MM.1S (cell line): ENCODE results near the gene TCF7L2.

ENCODE experiments used
- DNase-seq: peaks from one replicate; pipeline ENCODE4 v3.0.0-alpha.2; 2015
- H2AFZ ChIP-seq: fragments of 300-600 bp; sonication (generic); 2 replicates; pipeline ENCODE4 v1.6.0; 2016; ENCODE audit warnings: antibody characterized with exemption, low read length
- H3F3A ChIP-seq: fragments of 300-600 bp; sonication (generic); 2 replicates; pipeline ENCODE4 v1.6.1; 2016; ENCODE audit warnings: mild to moderate bottlenecking, antibody characterized with exemption, low read length, moderate library complexity, mixed read lengths; ENCODE audit not compliant: insufficient read depth
- H3K27ac ChIP-seq: fragments of 300-600 bp; sonication (generic); 2 replicates; pipeline ENCODE4 v1.5.1; 2016; ENCODE audit warnings: mild to moderate bottlenecking, low read length
- H3K27me3 ChIP-seq: fragments of 300-600 bp; sonication (generic); replicated peaks from 2 replicates; pipeline ENCODE4 v1.6.0; 2016; ENCODE audit warnings: low read length; ENCODE audit not compliant: insufficient read depth
- H3K36me3 ChIP-seq: fragments of 300-600 bp; sonication (generic); replicated peaks from 2 replicates; pipeline ENCODE4 v1.6.1; 2016; ENCODE audit warnings: mild to moderate bottlenecking, low read length, mixed read lengths; ENCODE audit not compliant: insufficient read depth
- H3K4me1 ChIP-seq: fragments of 300-600 bp; sonication (generic); 2 replicates; pipeline ENCODE4 v1.6.1; 2016; ENCODE audit warnings: low read length, mixed read lengths
- H3K4me2 ChIP-seq: fragments of 300-600 bp; sonication (generic); 2 replicates; pipeline ENCODE4 v1.6.0; 2016; ENCODE audit warnings: low read depth, low read length
- H3K4me3 ChIP-seq: fragments of 300-600 bp; sonication (generic); 2 replicates; pipeline ENCODE4 v1.5.1; 2016; ENCODE audit warnings: low read length, mixed read lengths
- H3K79me2 ChIP-seq: fragments of 300-600 bp; sonication (generic); 2 replicates; pipeline ENCODE4 v1.6.1; 2016; ENCODE audit warnings: mixed run types, low read length, mixed read lengths
- H3K9ac ChIP-seq: fragments of 300-600 bp; sonication (generic); 2 replicates; pipeline ENCODE4 v1.6.1; 2016; ENCODE audit warnings: low read length, mixed read lengths
- H3K9me2 ChIP-seq: fragments of 300-600 bp; sonication (generic); replicated peaks from 2 replicates; pipeline ENCODE4 v1.6.1; 2016; ENCODE audit warnings: mild to moderate bottlenecking, low read length, mixed read lengths; ENCODE audit not compliant: insufficient read depth
- H3K9me3 ChIP-seq: fragments of 300-600 bp; sonication (generic); replicated peaks from 2 replicates; pipeline ENCODE4 v1.6.1; 2016; ENCODE audit warnings: mild to moderate bottlenecking, low read length, mixed read lengths; ENCODE audit not compliant: insufficient read depth
- H4K20me1 ChIP-seq: fragments of 300-600 bp; sonication (generic); 2 replicates; pipeline ENCODE4 v1.6.1; 2016; ENCODE audit warnings: mild to moderate bottlenecking, low read length, moderate library complexity, mixed read lengths; ENCODE audit not compliant: insufficient read depth
- CTCF ChIP-seq: fragments of 300-600 bp; sonication (generic); IDR thresholded peaks from 2 replicates; pipeline ENCODE4 v1.5.1; 2016; ENCODE audit warnings: antibody characterized with exemption, low read length, mixed read lengths
- EZH2 ChIP-seq: fragments of 300-600 bp; sonication (generic); optimal IDR thresholded peaks from 2 replicates; pipeline ENCODE3; 2017; ENCODE audit warnings: low read depth, mild to moderate bottlenecking, antibody characterized with exemption, low read length, mixed read lengths
- EZH2phosphoT487 ChIP-seq: fragments of 300-600 bp; sonication (generic); IDR thresholded peaks from 2 replicates; pipeline ENCODE4 v1.6.1; 2018; ENCODE audit warnings: antibody characterized with exemption, low read length

The TCF7L2 gene

DNA sequence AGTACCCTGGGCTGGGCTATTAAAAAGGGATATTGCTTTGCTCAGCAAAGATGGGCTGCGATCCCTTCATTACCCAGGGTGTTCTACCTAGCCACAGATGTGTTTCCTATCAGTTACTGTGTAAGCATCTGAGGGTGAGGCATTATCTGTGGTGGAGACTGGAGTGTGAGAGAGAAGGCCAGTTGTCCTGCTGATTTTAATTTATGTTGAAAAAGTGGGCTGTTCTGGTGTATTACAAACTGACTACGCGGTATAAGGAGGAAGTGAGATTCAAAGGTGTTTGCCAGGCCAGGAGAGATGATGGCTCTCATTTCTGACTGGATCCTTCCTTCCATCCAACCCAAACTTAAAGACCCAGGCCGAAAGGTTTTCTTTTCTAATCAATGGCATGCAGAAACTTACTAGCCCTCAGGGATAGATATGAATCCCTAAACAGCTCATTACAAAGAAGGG, 7.6 kb downstream of the TCF7L2 start:
- H3K79me2 ChIP-seq: no peaks in the 10 kb centered on the region
- no peak overlapping the region for H3K4me2 ChIP-seq
- peaks cover 92% of the 10 kb centered on the region for H3K27me3 ChIP-seq
- H2AFZ ChIP-seq: no peak overlapping the region
- no peaks in the 10 kb centered on the region for H3K9me3 ChIP-seq
- H3F3A ChIP-seq: no peaks in the 10 kb centered on the region
- no peak for TF ChIP-seq EZH2phosphoT487
- no peak for TF ChIP-seq EZH2
- TF ChIP-seq CTCF: no peak
- H3K4me3 ChIP-seq: no peak overlapping the region
- no peak overlapping the region for H3K27ac ChIP-seq
- no peaks in the 10 kb centered on the region for H3K36me3 ChIP-seq
- H3K4me1 ChIP-seq: no peaks in the 10 kb centered on the region
- no peak for DNase-seq
- H4K20me1 ChIP-seq: no peaks in the 10 kb centered on the region
- H3K9ac ChIP-seq: no peak overlapping the region
- H3K9me2 ChIP-seq: no peaks in the 10 kb centered on the region

DNA sequence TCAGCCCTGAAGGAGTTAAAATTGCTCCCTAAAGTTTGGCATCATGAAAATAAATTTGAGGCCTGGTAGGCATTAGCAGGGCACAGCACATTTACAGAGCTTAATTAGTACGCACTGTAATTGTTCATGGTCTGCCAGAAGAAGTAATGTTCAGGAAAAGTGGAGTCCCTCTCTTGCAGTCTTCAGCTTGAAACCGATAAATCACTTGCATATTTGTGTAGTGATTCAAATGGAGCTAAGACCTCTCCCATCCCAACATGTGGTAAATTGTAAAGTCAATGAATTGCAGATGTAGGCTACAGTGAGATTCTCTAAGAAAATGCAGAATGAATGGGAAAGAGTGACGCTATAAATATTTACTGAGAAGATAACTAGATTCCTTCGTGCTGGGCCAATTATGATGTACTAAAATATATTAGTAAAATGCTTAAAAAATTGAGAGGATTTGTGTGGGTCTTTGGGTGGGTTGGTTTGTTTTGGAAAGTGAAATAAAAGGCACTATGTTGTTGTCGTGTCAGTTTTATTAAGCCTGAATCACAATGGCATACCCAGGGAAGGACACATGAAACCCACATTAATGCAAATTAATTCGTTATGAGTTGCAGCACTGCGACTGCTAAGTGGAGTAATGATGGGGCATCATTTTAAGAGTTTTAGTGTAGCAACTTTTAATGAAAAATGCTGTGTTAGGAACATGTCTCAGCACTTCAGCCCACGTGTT, 8.4 kb downstream of the TCF7L2 start:
- H2AFZ ChIP-seq: no peak overlapping the region
- H3K27ac ChIP-seq: no peak overlapping the region
- no peak for DNase-seq
- no peaks in the 10 kb centered on the region for H3F3A ChIP-seq
- H3K9ac ChIP-seq: no peak overlapping the region
- no peaks in the 10 kb centered on the region for H3K9me3 ChIP-seq
- H3K36me3 ChIP-seq: no peaks in the 10 kb centered on the region
- no peaks in the 10 kb centered on the region for H3K4me1 ChIP-seq
- TF ChIP-seq EZH2: no peak
- no peak for TF ChIP-seq CTCF
- no peak for TF ChIP-seq EZH2phosphoT487
- peaks cover 91% of the 10 kb centered on the region for H3K27me3 ChIP-seq
- no peaks in the 10 kb centered on the region for H4K20me1 ChIP-seq
- no peak overlapping the region for H3K4me2 ChIP-seq
- no peak overlapping the region for H3K4me3 ChIP-seq
- no peaks in the 10 kb centered on the region for H3K9me2 ChIP-seq
- H3K79me2 ChIP-seq: no peaks in the 10 kb centered on the region

- Histone ChIP-seq H3K9me3 (no peaks in the 10 kb centered on the region), H3F3A (no peaks in the 10 kb centered on the region), H3K27me3 (peaks cover 91% of the 10 kb centered on the region), H3K4me1 (no peaks in the 10 kb centered on the region), H4K20me1 (no peaks in the 10 kb centered on the region), H3K27ac (no peak overlapping the region), H3K4me2 (no peak overlapping the region), H3K4me3 (no peak overlapping the region), H2AFZ (no peak overlapping the region), H3K9ac (no peak overlapping the region), H3K9me2 (no peaks in the 10 kb centered on the region), H3K79me2 (no peaks in the 10 kb centered on the region), H3K36me3 (no peaks in the 10 kb centered on the region)
- TF ChIP-seq CTCF (no peak), EZH2phosphoT487 (no peak), EZH2 (no peak)
- DNase-seq: no peak
These were observed 9.3 kb downstream of the TCF7L2 start for GRCh38 chr10:112959207-112959838.
